ENCODE results near the gene SNRK. TPM values are rescaled to one million over a fixed set of nuclear protein-coding genes. Genes with fewer than 3 reads are reported as not detected.
A peak's percentile ranks its signal among the peaks of the same experiment; 100 is the strongest.

Gene SNRK
- total and polyA plus RNA-seq, 10 donors: 12.0 to 121 (median 99.2) TPM

GRCh38 chr3:43364494-43364893 lies 78.2 kb downstream of the SNRK start:
- Histone ChIP-seq H3K36me3 (peaks cover 0 to 20% (median 0%) of the 10 kb centered on the region in 6 donors), H3K4me1 (peaks cover 0 to 33% (median 2%) of the 10 kb centered on the region in 6 donors), H3K27ac (peak overlapping the region in 1 of 8 donors; percentile 59), H3K27me3 (replicated peaks in 1 of 7) (no peaks in the 10 kb centered on the region), H3K9me3 (no peaks in the 10 kb centered on the region), H3K4me3 (no peak overlapping the region)
- 90 to 98% (median 97%) methylated on average over 13 to 14 of the region's 14 CpGs for WGBS, 5 donors
- intact Hi-C loops (cut with DNase I; ENCODE audit: low total_unique reads): loop anchor here (10.0 kb wide), 1 partner anchor 140 kb away; no protein-coding TSS in a partner anchor
- DNase-seq: no peak
- no peak for TF ChIP-seq POLR2A (IDR thresholded peaks at IDR 0.05)
- TF ChIP-seq POLR2AphosphoS5 (IDR thresholded peaks at IDR 0.05): no peak
- no peak for TF ChIP-seq CTCF (IDR thresholded peaks at IDR 0.05 in 8 of 11, conservative IDR thresholded peaks at IDR 0.05 in 3 of 11)

- Histone ChIP-seq H3K9me3 (no peaks in the 10 kb centered on the region), H3K27me3 (replicated peaks in 1 of 7) (no peaks in the 10 kb centered on the region), H3K27ac (peak overlapping the region in 1 of 8 donors; percentile 59), H3K36me3 (peaks cover 0 to 20% (median 0%) of the 10 kb centered on the region in 6 donors), H3K4me3 (no peak overlapping the region), H3K4me1 (peaks cover 0 to 37% (median 2%) of the 10 kb centered on the region in 6 donors)
- intact Hi-C loops (cut with DNase I; ENCODE audit: low total_unique reads): loop anchor here (10.0 kb wide), 1 partner anchor 140 kb away; no protein-coding TSS in a partner anchor
- no peak for DNase-seq
- no peak for TF ChIP-seq POLR2A (IDR thresholded peaks at IDR 0.05)
- no peak for TF ChIP-seq CTCF (IDR thresholded peaks at IDR 0.05 in 8 of 11, conservative IDR thresholded peaks at IDR 0.05 in 3 of 11)
- TF ChIP-seq POLR2AphosphoS5 (IDR thresholded peaks at IDR 0.05): no peak
- 86 to 98% (median 95%) methylated on average over 5 to 14 of the region's 14 CpGs for WGBS, 5 donors
Measured at GRCh38 chr3:43364926-43365325, 78.6 kb downstream of the SNRK start.

GRCh38 chr3:43365601-43366305 lies 79.4 kb downstream of the SNRK start:
- no peaks in the 10 kb centered on the region for H3K9me3 ChIP-seq
- no peak for TF ChIP-seq CTCF (IDR thresholded peaks at IDR 0.05 in 8 of 11, conservative IDR thresholded peaks at IDR 0.05 in 3 of 11)
- no peak for TF ChIP-seq POLR2A (IDR thresholded peaks at IDR 0.05)
- TF ChIP-seq POLR2AphosphoS5 (IDR thresholded peaks at IDR 0.05): peak in 1 of 3 donors; percentile 8
- no peaks in the 10 kb centered on the region for H3K27me3 ChIP-seq (replicated peaks in 1 of 7)
- peaks cover 0 to 46% (median 2%) of the 10 kb centered on the region in 6 donors for H3K4me1 ChIP-seq
- H3K27ac ChIP-seq: peak overlapping the region in 4 of 8 donors; percentile 45 to 62 (median 54)
- H3K36me3 ChIP-seq: peaks cover 0 to 20% (median 0%) of the 10 kb centered on the region in 6 donors
- H3K4me3 ChIP-seq: no peak overlapping the region
- no peak for DNase-seq
- WGBS, 5 donors: 95 to 97% (median 96%) methylated on average over 11 to 12 of the region's 12 CpGs
- intact Hi-C loops (cut with DNase I; ENCODE audit: low total_unique reads): loop anchor here (10.0 kb wide), 1 partner anchor 141 kb away; no protein-coding TSS in a partner anchor

GRCh38 chr3:43366481-43366880 lies 80.1 kb downstream of the SNRK start:
- Histone ChIP-seq H3K4me3 (no peak overlapping the region), H3K27me3 (replicated peaks in 1 of 7) (no peaks in the 10 kb centered on the region), H3K36me3 (peaks cover 0 to 20% (median 0%) of the 10 kb centered on the region in 6 donors), H3K4me1 (peaks cover 0 to 50% (median 2%) of the 10 kb centered on the region in 6 donors), H3K9me3 (no peaks in the 10 kb centered on the region), H3K27ac (peak overlapping the region in 5 of 8 donors; percentile 13 to 62 (median 45))
- no peak for TF ChIP-seq POLR2AphosphoS5 (IDR thresholded peaks at IDR 0.05)
- TF ChIP-seq CTCF (IDR thresholded peaks at IDR 0.05 in 8 of 11, conservative IDR thresholded peaks at IDR 0.05 in 3 of 11): no peak
- TF ChIP-seq POLR2A (IDR thresholded peaks at IDR 0.05): no peak
- WGBS, 5 donors: 78 to 85% (median 79%) methylated on average over 6 to 11 of the region's 11 CpGs
- intact Hi-C loops (cut with DNase I; ENCODE audit: low total_unique reads): loop anchor here (10.0 kb wide), 1 partner anchor 142 kb away; no protein-coding TSS in a partner anchor
- DNase-seq: no peak
